Adrenal gland (tissue), 5 donors: ENCODE data around the gene SMAD3.

ENCODE experiments used
- POLR2A ChIP-seq, 2 donors: fragments of 450-650 bp; IDR thresholded peaks; one replicate each; pipeline ENCODE4 v1.6.1; 2017; ENCODE audit warnings: antibody characterized with exemption in 2 of 2, mild to moderate bottlenecking in 2 of 2, moderate library complexity in 1 of 2
- TF ChIP-seq, protein P1 (sequence below), 6 experiments: fragments of 450-650 bp in 4 of 6; fragments of 200-600 bp in 2 of 6; sonication (generic) in 1 of 6; IDR thresholded peaks; 1 replicate in 5 of 6; 2 replicates in 1 of 6; pipeline versions ENCODE4 v1.5.1 to v1.8.0; 2016 to 2021; ENCODE audit warnings: antibody characterized with exemption in 6 of 6, mild to moderate bottlenecking in 2 of 6, moderate library complexity in 1 of 6
- donor health status: DM: no; HTN: no; CAD: no.

DNA sequence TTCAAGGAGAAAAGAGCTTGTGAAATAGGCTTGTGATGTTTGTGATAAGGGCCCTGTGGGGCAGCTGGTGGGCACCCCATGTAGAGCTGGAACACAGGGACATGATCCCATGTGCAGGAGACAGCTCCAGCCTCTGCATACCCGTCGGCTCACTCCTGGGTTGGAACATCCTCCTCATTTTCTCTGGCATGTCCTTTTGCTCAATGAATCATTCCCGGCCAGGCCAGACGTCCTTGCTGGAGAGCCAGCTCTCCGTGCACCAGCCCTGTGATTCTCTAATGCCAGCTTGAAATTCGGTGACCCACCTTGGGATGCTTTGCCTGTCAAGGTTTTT, 77.3 kb downstream of the SMAD3 start:
- TF ChIP-seq POLR2A (IDR thresholded peaks at IDR 0.05) = no peak
- TF ChIP-seq, protein P1, sequence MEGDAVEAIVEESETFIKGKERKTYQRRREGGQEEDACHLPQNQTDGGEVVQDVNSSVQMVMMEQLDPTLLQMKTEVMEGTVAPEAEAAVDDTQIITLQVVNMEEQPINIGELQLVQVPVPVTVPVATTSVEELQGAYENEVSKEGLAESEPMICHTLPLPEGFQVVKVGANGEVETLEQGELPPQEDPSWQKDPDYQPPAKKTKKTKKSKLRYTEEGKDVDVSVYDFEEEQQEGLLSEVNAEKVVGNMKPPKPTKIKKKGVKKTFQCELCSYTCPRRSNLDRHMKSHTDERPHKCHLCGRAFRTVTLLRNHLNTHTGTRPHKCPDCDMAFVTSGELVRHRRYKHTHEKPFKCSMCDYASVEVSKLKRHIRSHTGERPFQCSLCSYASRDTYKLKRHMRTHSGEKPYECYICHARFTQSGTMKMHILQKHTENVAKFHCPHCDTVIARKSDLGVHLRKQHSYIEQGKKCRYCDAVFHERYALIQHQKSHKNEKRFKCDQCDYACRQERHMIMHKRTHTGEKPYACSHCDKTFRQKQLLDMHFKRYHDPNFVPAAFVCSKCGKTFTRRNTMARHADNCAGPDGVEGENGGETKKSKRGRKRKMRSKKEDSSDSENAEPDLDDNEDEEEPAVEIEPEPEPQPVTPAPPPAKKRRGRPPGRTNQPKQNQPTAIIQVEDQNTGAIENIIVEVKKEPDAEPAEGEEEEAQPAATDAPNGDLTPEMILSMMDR (IDR thresholded peaks at IDR 0.05) = no peak
